GM21360 (cell line): ENCODE measurements around the gene CENPP.
"Not testable (repeated sequence)": the region's sequence is repeated elsewhere in the genome, so short reads cannot be mapped to it uniquely, and the experiment has no call there.

Source experiments
- ATAC-seq: cut with Tn5 transposase; IDR thresholded peaks from one replicate; pipeline ENCODE4 v1.9.1; 2021; ENCODE audit warnings: mild to moderate bottlenecking, moderate library complexity; ENCODE audit not compliant: unreplicated experiment

CENPP gene

DNA sequence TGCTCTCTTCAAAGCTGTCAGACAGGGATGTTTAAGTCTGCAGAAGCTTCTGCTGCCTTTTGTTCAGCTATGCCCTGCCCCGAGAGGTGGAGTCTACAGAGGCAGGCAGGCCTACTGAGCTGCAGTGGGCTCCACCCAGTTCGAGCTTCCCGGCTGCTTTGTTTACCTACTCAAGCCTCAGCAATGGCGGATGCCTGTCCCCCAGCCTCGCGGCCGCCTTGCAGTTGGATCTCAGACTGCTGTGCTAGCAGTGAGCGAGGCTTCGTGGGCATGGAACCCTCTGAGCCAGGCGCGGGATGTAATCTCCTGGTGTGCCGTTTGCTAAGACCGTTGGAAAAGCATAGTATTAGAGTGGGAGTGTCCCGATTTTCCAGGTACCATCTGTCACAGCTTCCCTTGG, 247.9 kb downstream of the CENPP start:
- not testable (repeated sequence) for ATAC-seq

DNA sequence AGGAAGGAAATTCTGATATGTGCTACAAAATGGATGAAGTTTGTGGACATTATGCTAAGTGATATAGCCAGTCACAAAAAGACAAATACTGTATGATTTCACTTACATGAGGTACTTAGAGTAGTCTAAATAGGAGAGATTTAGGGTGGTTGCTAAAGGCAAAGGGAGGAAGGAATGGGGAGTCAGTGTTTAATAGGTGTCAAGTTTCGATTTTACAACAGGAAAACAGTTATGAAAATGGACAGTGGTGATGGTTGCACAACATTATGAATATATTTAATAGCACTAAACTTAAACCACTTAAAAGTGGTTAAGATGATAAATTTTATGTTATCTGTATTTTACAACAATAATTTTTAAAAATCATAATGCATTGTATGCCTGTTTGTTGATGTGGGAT, 250.4 kb downstream of the CENPP start:
- ATAC-seq, result no peak

DNA sequence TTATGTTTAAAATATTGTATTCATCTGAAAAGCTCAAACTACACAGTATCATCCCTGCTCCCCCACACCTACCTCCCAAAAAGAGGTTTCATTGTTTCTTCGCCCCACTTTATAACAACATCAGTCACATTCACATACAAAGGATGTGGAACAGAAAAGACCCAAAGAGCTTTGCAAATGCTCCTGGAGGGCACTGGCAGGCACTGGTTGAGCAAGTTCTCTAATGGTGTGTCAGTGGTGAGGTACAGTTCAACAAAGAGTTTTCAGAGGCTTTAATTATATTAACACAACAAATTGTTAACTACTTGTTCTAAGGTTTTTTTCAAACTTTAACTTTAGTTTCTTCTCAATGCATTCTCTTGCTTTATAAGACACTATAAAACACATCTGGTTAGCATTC, 264.2 kb downstream of the CENPP start:
- no peak for ATAC-seq

DNA sequence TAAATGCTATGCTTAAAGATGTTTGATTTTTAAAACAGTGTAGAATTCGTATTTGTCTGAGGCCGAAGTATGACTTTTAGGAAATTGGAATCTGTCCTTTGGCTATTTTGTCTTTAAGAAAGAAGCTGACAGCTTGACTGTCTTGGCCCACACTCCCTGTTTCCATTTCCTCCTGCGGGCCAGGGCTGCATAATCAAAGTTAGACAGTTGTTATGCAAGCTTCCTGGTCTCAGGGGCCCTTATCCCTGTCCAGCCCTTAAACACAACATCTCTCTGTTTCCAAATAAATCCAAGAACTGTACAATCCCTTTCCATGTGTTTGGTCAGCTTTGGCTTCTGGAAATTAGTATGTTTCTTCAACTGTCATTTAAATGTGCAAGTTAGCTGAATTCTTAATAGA, 264.6 kb downstream of the CENPP start:
- ATAC-seq, result no peak

DNA sequence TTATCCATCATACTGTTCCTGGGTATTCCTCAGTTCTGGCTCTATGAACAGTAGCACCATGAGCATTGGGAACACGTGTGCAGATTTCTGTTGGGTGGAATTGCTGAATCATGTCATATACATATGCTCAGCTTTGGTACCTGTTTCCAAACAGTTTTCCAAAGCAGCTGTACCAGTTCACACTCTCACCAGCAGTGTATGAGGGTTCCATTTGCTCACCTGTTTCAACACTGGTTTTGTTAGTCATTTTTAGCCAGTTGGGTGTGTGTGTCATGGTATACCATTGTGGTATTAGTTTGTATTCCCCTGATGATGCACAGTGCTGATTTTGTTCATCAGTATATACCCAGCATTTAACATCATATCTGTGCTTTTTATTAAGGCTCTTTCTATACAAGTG, 266.8 kb downstream of the CENPP start:
- no peak for ATAC-seq

DNA sequence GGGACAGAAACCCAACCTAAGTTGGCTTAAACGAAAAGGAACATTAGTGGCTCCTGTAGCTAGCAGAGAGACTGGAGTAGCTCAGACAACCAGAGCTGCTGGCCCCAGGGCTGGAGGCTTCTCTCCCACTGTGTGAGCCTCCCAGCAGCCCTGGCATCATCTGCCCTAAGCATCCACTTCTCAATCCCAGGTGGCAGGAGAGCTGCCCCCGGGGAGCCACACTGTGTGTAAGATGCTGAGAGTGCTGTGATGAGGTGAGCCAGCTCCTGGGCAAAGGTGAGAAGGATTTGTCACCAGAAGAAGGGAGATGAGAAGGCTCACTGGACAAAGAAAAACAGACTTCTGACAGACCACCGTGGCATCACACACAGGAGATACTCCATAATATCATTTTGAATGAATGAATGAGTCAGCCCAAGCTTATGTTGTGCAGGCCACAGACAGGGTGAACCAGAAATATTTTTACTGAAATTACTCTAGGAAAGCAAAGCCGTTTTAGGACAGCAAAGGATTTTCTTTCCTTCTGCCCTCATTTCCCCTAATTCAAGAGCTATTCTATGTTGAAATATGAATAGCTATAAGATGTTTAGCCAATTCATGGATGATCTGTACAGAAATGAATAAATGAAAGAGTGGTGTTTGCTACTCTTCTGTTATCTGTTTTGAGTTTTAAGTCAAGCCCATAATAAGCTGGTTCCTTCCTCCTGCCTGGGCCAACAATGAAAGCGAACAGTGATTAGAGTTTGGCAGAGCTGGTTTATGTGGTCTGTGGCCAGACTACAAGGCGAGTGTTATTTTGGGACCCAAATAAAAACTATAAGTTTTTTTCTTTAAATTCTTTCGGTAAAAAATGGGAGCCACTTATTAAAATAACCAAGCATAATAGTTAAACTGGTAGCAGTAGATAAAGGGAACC, 267.5 kb downstream of the CENPP start:
- no peak for ATAC-seq

DNA sequence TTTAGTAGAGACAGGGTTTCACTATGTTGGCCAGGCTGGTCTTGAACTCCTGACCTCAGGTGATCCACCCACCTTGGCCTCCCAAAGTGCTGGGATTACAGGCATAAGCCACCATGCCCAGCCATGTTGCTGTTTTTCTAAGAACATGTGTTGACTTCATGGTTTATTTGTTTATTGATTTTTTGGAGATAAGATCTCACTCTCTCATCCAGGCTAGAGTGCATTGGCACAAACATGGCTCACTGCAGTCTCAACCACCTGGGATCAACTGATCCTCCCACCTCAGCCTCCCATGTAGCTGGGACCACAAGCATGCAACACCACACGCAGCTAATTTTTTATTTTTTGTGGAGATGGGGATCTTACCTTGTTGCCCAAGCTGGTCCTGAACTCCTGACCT, 269.3 kb downstream of the CENPP start:
- ATAC-seq, result not testable (repeated sequence)

DNA sequence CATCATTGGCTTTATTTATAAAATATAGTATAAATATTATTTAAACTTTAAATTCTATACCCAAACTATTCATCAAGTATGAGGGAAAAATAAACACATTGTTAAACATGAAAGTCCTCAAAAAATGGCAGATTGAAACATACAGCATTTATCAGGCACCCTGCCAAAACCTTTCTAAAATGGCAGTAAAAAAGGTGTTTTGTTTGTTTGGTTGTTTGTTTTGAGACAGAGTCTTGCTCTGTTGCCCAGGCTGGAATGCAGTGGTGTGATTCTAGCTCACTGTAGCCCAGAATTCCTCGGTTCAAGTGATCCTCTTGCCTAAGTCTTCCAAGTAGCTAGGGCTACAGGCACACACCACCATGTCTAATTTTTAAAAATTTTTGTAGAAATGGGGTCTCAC, 270.2 kb downstream of the CENPP start:
- ATAC-seq, result no peak

DNA sequence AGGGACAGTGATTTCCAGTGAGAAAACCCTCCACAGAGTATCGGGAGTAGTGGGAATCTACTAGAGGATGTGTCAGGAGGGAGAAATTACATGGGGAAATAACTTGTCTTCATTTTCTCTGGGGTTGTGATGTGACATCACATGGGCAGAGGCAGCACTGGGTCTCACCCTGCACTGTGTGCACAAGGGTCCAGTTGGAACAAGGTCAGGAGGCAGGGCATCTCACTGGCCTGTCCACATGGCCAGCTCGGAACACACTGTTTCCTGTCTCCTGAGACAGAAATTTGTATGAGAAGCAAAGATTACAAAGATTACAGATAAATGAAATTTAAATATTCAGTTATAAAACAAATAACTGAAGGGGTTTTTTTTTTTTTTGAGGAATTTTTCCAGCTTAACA, 272.6 kb downstream of the CENPP start:
- ATAC-seq, result no peak

DNA sequence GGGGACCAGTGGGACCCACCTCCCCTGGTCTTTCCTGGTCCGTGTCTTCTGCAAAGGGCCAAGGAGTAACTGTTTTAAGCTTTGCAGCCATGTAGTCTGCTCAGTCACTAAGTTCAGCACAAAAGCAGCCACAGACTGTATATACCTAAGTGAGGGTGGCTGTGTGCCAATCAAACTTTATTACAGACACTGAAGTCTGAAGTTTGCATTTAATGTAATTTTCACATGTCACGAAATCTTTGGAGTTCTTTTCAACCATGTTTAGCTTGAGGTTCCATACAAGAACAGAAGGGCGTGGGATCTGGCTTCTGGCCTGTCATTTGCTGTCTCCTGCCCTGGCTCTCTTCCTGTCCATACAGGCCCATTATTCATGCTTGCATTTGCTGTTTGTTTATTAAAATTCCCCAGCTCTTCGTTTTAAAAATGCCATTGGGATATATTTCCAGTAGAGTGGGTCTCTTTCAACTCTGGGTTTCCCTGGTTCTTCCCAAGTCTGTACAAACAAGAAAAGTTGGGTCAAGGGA, 274.2 kb downstream of the CENPP start:
- no peak for ATAC-seq

DNA sequence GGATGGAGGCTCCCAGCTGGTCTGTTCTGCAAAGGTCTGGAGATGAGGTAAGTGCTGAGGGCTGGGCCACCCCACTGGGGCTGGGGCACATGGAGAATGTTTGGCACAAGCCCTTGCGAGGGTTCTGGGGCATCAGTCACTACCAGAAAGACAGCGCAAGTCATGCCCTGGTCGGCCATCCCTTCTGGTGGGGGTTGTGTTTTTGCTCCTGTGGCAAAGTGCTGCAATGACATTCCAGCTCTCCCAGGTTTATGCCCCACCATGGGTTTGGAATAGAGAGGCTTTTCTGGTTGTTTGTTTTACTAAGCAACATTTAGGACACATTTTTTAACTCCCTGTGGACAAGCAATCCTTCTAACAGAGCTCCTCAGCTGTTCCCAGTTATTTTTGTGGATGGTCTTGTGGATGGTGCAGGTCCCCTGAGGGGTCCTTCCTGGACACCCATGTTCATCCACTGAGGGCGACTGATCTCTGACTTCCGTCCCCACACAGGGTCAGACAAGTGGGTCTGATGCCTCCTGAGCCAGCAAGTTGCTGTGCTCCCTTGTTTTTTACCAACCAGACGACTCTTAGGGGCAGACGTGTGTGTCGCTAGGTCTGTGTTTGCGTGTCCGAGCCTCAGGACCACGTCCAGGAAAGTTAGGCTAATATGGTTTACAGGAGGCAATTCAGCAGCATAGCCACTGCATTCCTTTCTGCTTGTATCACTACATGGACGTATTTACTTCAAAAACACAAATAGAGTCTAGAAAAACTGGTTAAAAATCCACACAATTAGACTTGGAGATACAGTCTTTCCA, 274.9 kb downstream of the CENPP start:
- ATAC-seq, result no peak

DNA sequence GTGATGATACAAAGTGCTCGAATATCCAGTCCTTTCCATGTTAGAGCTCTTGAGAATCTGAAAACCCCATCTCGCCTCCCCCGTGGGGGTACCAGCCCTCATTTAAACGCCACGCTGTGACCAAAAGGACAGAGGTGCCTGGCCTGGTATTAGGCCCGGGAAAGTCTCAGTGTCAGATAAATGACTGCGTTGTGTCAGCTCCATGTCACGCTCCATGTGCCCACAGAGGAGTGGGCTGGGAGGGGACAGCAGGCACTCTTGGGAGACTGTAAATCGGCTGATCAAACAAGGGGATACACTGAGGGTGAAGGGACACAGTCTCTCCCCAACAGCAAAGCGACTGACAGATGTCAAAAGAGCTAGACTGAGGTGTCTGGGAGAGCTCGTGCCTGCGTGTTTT, 275.7 kb downstream of the CENPP start:
- no peak for ATAC-seq

DNA sequence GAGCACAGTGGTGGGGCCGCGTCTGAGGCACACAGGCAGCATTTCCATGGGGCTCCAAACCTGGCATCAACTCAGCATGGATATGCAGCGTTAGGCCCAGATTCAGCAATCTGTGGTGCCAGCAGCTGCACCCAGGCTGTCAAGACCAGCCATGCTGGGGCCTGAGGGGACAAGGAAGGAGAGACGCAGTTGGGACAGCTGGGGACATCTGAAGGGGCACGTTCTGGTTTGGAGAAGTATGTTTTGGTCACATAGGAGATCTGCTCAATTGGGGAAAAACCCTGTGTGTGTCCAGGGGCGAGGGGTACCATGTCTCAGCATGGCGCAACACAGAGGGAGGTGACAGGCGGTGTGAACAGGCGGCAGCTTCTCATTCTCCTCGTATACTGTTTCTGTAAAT, 276.7 kb downstream of the CENPP start:
- no peak for ATAC-seq

DNA sequence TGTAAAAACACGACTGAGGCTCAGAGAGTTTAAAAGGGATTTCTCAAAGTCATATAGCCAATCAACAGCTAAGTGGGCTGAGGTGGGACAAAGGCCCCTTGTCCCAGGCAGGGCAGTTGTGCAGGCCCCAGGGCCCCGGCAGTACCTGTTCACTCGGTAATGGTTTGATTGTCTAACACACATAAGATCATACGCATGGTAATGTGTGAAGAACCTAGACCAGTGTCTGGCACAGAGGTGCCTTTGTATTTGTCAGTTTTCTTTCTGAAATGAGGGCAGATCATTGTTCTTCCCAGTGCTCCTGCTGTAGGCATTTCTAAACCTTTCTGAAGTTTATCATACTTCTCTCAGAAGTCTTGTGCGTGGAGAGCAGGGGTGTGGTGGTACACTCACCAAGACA, 277.3 kb downstream of the CENPP start:
- ATAC-seq, result no peak

DNA sequence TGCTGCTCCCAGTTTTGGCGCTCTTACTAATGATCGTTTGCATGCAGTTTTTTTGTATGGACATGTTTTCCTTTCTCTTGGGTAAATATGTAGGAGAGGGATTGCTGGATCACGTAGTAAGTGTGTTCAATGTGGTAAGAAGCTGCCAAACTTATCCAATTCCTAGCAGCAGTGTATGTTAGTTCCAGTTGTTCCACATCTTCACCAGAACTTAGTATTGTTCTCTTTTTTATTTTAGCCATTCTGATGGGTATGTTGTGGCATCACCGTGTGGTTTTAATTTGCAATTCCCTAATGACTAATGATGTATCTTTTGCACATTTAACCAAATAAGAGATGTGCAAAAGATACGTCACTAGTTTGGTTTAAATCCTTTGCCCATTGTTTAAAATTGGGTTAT, 278.2 kb downstream of the CENPP start:
- no peak for ATAC-seq

DNA sequence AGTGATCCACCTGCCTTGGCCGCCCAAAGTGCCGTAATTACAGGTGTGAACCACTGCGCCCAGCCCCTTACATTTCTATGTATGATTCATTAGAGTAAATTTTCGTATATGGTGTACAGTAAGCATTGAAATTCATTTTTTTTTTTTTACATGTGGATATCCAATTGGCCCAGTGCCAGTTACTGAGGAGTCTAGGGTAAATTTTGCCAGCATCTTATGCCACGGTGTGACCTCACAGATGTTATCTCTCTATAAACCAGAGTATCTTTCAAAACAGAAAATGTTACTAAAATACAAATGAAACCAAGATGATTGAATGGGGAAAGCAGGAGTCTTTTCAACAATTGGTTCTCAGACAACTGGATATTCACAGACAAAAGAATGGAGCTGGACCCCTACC, 279.5 kb downstream of the CENPP start:
- ATAC-seq, result no peak

DNA sequence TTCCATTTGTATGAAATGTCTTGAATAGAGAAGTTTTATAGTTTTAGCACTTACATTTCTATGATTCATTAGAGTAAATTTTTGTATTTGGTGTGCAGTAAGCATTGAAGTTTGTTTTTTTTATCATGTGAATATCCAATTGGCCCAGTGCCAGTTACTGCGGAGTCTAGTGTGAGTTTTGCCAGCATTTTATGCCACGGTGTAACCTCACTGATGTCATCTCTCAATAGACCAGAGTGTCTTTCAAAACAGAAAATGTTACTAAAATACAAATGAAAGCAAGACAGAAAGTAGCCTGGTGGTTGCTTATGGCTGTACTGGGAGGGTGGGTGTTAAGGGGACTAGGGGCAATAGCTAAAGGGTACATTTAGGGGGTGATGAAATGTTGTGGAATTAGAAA, 281.3 kb downstream of the CENPP start:
- ATAC-seq, result no peak

DNA sequence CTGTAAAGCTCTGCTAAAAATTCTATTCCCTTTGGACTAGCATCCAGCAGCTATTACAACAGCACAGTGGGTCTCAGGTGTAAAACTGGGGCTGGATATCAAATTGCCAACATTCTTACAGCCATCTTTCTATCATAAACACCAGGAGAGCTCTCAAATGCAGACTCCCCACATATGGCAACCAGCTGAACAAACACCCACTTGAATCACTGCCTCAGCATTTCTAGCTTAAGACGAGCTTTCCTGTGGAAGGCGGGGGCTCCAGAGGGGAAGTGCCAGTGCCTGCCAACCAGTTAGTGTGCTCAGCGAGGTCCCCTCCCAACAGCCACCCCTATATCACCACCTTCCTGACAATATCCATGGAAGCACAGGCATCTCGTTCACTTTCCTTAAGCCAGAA, 282.0 kb downstream of the CENPP start:
- ATAC-seq, result no peak

DNA sequence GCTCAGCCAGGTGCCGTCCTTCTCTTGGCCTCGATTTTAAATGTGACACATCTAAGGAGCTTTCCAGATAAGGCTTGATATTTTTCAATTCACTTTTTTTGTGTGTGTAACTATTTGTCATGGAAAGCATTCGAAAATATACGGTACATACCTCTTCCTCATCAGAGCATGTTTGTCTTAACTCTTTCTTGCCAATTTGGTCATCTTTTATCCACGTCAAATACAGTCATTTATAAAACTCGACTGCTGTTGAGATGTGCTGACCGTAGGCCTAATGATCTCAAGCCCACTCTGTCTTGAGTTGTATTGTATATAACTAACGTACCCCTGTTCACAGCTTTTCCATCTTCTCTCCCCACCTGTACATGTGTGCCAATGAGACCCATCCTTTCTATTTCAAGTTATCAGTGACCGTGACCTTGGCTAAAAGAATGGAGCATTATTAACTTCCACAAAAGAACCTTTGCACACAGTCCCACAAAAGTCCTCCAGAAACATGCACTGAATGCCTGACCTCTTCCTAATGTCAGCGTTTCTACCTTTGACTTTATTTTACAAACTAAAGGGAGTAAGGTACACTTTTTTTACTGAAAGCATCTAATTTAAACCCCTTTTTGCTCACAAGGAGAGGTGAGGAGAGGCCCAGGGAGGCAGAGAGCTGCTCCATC, 282.6 kb downstream of the CENPP start:
- ATAC-seq, result no peak

DNA sequence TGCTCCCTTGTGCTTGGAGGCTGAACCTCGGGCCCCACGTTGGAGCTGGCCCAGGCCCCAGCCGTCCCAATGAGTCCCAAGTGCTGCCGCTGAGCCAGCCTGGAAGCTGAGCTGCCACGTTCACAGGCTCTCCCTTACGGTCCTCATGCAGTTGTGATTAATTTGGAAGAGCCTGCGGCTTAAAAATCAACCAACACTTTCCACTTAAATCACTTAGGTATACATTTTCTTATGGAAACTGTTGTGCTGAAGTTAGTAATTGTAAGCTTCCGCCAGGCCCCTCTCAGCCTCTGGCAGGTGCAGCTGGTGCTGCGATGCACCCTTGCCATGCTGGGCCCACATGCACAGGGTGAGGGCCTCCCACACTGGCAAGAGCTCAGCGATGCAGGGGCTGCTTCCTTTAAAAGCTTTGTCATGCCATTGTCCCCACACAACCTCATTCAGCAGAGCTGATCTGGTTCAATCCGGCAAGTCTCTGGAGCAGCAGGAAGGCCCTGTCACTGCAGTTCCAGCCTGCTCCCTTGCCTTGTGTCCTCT, 283.2 kb downstream of the CENPP start:
- ATAC-seq, result no peak
